Measurements from ENCODE around the gene SLC25A48.

Gene SLC25A48

DNA sequence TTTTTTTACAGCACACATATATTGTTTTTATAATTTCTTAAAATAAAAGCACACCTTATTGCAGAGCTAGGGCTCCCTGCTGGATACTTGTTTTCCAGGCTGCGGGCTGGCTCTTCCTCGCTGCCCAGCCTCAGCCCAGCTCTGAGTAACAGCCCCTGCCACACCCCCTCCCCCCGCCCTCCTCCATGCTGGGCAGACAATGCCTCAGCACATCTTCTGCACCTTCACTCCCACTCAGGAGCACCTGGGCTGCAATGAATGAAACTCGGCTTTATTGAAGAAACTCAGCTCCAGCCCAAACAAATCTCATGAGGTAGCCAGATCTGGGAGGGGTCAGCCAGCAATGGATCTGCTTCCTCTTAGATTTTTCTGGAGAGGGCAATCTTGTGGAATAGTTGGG lies 51.7 kb downstream of the SLC25A48 start:
- no peak for DNase-seq

DNA sequence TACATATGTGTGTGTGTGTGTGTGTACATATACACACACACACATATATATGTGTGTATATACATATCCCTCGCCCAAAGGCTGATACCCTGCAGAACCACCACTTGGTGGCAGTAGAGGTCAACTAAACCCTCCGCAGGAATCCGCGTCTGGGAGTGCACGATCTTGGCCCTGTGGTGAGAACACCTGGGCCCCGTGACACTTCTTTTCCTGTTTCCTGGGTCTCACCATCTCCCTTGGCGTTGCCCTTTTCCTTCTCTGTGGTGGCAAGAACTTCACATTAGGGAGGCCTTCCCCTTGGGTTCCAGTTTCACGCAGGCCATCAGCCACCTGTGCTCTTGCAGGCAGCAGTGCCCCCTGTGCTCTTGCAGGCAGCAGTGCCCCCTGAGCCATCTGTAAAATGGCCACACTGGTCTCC lies 53.0 kb downstream of the SLC25A48 start:
- DNase-seq: peak; percentile 35 to 69

DNA sequence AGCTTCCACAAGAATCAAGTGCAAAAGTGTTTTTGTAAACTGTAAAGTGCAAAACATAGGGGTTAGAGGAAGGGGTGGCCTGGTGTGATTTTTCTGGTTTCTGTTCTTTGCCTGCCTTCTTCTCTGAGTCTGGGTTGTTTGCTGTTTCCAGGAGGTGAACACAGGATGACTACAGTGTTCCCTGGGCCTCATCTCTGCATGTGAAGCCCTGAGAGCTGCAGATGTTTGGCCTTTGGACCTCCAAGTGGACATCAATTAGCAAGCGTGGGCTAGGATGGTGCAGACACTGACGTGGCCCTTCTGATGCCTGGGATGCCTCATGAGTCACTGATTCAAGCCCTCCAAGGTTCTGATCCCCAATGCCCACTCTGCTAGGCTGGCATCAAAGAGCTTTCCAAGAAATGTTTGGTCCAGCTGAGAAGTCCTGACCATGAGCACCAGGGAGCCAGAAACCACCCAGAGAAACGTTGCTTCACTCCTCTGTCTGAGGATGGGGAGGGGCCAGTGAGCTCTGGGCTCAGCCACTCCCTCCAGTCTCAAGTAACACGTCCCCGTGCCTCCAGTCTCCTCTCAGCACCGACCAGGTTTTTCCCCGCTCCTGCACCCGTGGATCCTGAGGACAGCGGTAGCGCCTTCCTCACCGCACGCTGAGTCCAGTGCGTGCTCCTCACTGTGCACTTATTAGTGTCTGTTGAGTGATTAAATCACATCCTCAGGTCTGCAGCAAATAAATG lies 53.6 kb downstream of the SLC25A48 start:
- no peak for DNase-seq

DNA sequence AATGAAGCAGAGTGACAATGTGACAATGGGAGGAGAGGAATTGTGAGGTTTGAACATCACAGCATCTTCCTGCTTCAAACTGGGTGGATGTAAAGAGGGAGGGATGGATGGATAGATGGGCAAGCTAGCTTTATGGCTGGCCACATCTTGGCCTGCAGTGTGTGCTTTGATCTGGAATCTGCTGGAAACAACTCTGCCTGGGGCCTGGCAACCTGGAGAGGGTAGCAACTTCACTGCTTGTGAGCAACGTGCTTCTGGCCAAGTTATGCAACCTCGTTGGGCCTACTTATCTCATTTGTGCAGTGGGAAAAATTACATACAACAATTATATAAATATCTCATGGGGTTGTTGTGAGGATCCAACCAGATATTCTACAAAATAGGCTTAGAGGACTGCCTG lies 55.8 kb downstream of the SLC25A48 start:
- no peak for DNase-seq

DNA sequence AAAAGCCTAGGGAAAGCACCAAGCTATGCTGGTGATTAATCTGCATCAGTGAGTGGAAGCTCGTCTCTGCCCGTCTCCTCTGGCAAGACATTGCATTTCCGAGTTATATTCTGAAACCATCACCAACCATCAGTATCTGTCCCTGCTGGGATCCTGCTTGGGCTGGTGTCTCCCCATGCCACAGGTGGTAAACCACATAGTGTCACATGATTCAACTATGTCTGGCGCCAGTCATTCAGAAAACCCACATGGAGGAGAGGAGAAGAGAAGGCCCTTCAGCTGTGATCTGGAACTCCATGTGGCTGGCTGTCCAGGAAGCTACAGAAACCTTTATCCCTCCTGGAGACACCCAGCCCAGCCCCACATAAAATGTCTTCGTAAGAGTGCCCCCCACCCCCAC lies 56.4 kb downstream of the SLC25A48 start:
- DNase-seq: no peak

DNA sequence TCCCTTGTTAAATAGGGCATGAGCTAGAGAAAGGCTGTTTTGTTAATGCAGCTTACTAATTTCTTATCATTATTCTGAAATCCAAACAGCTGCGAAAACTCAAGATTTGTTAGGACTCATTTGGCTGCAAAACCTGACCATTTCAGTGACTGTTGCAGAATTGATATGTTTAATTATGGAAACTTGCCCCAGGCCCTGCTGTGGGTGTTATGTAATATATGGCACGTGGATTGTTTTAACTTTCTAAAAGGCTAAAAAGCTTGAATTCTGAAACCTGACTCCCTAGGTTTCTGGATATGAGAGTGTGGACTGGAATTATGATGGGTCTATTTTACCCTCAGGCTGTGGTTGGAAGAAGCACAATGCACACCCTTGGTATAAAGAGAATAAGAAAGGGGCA lies 56.8 kb downstream of the SLC25A48 start:
- DNase-seq: no peak

DNA sequence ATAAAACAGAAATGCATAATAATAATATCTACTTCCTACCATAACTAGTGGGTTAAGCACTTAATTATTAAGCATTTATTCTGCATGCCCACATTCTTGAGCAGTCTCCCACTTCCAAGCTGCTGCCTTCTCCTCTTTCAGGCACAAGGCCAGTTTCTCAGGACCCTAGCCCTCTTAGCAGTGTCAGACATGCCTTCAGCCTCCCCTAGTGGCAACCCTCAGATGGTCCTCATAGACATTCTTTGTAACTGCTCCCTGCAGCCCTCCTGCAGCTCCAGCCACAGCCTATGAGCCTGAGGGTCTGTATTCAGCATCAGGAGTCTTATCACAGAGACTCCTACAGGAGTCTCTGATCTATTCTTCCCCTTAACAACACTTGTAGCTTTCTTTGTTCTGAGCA lies 57.3 kb downstream of the SLC25A48 start:
- DNase-seq: no peak

DNA sequence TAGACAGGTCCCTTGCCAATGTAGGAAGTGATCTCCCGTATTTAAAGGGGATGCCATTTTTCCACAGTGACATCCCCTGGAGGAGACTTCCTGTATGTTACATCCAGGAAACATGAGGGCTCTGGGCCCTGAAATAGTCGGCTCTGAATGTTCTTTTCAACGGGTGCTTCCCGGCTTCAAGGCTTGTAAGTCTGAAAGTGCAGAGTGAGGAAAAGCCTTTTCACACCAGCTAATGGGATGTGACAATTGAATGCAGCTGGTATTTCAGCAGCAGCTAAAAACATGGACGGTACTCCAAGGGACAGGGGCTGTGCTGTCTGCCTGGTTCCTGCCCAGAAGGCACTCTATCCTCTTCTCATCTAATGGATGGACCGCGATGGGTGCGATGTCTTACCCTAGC lies 59.8 kb downstream of the SLC25A48 start:
- DNase-seq: no peak

DNA sequence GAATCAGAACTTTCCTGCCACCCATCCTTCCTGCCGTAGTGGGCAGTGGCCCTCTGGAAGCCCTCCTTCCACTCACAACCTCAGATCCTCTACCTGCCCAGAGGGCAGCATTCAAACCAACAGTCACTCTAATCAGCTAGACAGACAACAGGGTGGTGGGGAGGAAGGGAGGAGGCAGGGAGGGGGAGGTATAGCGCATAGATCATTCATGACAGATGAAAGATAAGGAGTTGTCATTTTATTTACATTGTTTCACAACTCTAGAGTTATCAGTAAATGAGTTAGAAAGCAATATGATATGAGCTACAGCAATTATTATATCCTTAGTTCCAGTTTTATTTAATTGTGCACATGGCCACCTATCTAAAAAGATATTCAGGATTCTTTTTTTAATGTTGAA lies 60.3 kb downstream of the SLC25A48 start:
- DNase-seq: no peak

DNA sequence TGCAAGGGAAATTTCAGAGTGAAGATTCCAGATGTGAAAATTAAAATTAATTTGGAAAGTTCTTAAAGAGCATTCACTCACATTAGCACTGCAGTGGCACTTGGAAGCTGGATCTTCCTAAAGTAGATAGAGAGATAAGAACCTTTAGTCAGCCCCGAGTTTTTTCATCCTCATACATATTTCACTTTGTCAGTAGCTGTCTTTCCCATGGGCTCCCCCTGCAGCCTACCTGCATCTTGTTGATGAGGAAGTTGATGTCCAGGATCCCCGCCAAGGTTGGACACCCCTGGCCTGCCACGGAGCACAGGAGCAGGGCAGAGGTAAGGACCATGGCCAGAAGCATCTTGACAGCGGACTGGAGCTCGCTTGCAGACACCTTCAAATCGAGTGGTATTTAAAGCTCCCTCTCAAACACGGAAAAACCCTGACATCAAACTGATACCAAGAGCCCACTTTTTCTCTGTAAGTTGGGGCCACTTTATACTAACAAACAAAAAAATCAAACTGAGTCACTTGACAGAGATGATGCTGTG lies 61.1 kb downstream of the SLC25A48 start, which contains the start of gene IL9:
TSS of gene IL9 (minus strand) at position 368 of the 533 bp plus-strand sequence. CDS start at position 343, 25 bp downstream.
- no peak for DNase-seq

DNA sequence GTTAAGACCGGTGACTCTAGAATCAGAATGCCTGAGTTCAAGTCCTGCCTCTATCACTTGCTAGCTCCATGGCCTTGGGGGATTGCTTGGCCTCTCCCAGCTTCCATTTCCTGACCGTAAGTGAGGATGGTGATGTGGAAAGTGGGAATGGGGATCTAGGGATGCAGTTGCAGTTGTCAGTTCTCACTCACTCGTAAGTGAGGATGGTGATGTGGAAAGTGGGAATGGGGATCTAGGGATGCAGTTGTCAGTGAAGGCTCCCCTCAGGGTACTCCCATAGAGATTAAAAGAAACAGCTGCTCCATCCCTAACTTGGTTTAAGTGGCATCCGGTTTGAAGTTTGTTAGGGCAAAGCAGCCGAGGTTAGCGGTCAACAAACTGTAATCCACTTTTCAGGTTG lies 64.2 kb downstream of the SLC25A48 start:
- no peak for DNase-seq

DNA sequence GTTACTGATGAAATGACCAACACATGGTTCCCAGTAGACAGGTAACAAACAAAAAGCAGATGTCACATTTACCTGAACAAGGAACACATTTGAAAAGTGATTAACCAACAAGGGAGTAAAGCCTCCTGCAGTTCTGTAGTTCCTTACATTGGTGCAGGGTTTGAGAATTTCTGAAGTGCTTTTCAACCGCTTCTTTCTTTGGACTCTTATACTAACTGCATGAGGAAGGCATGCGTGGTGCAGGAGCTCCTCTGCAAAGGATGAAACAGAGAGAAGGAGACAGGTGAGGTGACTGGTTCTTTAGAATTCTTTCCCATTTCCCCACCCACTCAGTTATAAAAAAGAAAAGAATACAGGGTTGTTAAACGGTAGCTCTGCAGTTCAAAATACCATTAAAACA lies 65.8 kb downstream of the SLC25A48 start:
- DNase-seq: no peak

- no peak for DNase-seq
These were observed 67.2 kb downstream of the SLC25A48 start for GRCh38 chr5:135901633-135902032.

DNA sequence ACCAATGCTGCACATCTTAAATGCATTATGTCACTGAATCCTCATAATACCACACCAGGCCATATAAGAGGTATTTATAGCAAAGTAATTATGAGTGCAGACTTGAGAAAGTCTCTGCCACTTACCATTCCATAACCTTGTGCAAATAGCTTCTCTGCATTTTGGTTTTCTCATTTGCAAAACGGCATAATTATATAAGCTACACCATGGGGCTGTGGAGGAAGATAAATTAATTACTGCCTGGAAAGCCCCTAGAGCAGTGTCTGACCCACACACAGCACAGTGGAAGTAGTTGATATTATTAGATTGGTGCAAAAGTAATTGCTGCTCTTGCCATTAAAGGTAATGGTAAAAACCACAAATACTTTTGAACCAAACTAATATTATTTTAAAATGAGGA lies 70.7 kb downstream of the SLC25A48 start:
- DNase-seq: no peak

DNA sequence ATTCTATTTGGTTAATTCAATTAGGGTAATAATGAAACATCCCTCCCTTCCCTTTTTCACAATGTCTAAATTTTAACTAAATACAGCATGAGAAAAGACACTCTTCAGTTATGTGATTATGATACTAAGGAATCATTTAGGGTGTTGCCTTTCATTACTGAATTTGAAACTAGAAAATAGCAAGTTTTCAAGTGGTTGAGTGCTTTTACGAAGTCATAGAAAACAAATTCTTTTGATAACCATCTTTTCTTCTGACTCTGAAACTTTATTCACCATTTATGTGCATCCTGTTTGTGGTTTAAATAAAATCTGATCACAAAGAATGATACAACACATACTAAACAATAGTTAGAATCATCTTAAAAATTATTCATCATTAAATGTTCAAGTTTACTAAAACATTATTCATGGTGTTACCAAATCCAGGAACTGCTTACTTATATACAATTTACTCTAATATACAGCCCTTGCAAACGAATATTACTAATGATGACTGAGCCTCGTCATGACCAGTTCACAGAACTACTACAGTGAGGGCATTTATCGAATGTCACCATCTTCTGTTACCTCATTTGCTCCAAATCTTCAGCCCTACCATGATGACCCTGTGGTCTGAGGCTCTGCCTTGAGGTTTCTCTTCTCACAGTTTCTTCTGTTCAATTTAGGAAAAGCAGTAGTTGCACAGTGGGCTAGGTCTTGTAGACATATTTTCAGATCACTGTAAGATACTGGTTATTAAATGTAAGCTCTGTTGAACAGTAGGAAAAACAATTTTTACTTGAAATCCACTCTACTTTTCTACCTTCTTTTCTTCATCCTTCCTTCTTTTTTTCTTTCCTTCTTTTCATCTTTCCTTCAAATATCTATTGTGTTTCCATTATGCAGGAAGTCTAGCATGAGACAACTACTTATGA lies 79.5 kb downstream of the SLC25A48 start:
- no peak for DNase-seq

- DNase-seq: no peak
These were observed 81.1 kb downstream of the SLC25A48 start for GRCh38 chr5:135915466-135916001.

- DNase-seq: no peak
These were observed 82.3 kb downstream of the SLC25A48 start for GRCh38 chr5:135916638-135917263.

GRCh38 chr5:135920199-135920598 lies 85.7 kb downstream of the SLC25A48 start:
- DNase-seq: no peak

- no peak for DNase-seq
These were observed 86.9 kb downstream of the SLC25A48 start for GRCh38 chr5:135921388-135921787.

GRCh38 chr5:135930029-135930948 lies 95.8 kb downstream of the SLC25A48 start:
- no peak for DNase-seq

DNA sequence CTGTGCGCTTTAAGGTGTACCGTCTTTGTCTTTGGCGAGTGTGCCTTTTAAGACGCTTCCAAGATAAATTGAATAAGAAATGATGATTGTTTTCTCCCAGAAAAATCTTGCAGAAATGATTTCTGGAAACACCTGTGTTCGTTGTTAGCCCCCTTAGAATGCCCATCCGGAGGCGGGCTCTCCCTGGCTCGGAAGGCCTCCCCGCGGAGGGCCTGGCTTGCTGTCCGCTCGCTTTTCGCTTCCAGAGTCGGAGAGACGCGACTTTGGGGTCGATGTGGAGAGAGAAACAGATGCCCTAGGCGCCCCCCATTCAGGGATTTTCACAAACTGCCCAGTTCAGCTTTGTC lies 96.5 kb downstream of the SLC25A48 start:
- no peak for DNase-seq

DNA sequence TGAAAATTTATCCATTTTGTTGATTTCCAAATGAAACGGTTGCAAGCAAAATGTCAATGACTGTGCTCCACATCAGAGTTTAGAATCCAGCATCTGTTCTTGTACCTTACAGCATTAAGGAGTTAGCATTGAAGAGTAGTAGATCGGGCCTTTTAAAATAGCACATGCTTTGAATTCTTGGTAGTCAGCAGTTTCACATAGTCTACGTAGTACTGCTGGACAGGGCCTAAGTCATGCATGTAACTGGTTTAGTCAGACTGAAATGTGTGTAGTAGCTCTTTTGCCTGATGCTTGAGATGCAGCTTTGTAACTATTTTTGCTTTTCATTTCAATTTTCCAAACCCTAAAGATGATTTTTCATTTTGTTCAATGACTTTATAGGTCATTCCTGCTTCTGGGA lies 100.5 kb downstream of the SLC25A48 start:
- no peak for DNase-seq

Measured in NCI-H446 (cell line).